A549 (cell line): Measurements from ENCODE around the gene KCNIP4. TPM values are rescaled to one million over a fixed set of nuclear protein-coding genes. Genes with fewer than 3 reads are reported as not detected.
"Not testable (repeated sequence)": the region's sequence is repeated elsewhere in the genome, so short reads cannot be mapped to it uniquely, and the experiment has no call there.

Source experiments
- ATAC-seq, 2 experiments: fragments of 200-7000 bp in 1 of 2; fragments of >200 bp in 1 of 2; cut with Nextera tagmentation in 1 of 2; cut with Tn5 transposase in 1 of 2; 3 replicates each; pipeline versions ENCODE4 v1.8.0 to v1.9.1; 2018 to 2020; ENCODE audit warnings: mild to moderate bottlenecking in 1 of 2, moderate library complexity in 1 of 2
- CTCF ChIA-PET: fragments of 300-600 bp; sonication (Branson Sonifier 250); formaldehyde crosslinking; extraction: SDS; loops from one replicate; lab custom pipeline; 2021; ENCODE audit warnings: antibody characterized with exemption, inconsistent platforms; lab: Yijun Ruan, JAX
- POLR2A ChIA-PET: fragments of 350-600 bp; formaldehyde crosslinking; extraction: SDS; loops from one replicate; lab custom pipeline; 2021; ENCODE audit warnings: antibody characterized with exemption, inconsistent platforms; lab: Yijun Ruan, JAX
- DNase-seq, 2 experiments: peaks; one replicate each; pipeline versions ENCODE4 v3.0.0 to v3.0.0-alpha.2; 2011 to 2016; ENCODE audit warnings: low read depth in 1 of 2, low spot score in 1 of 2
- FAIRE-seq: peaks from 2 replicates; lab custom pipeline; 2011; peaks lifted over from hg19 to GRCh38; lab: Jason Lieb, UNC
- H3K27ac ChIP-seq, 2 experiments: fragments of >200 bp; sonication (Bioruptor Twin); formaldehyde crosslinking; 3 replicates each; pipeline ENCODE4 v1.5.1; 2016 to 2017
- H3K4me1 ChIP-seq: fragments of >200 bp; sonication (Bioruptor Twin); formaldehyde crosslinking; 3 replicates; pipeline ENCODE4 v1.6.1; 2016
- H3K4me2 ChIP-seq: fragments of >200 bp; sonication (Bioruptor Twin); formaldehyde crosslinking; 3 replicates; pipeline ENCODE4 v1.6.1; 2016
- H3K4me3 ChIP-seq: fragments of >200 bp; sonication (Bioruptor Twin); formaldehyde crosslinking; 3 replicates; pipeline ENCODE4 v1.5.1; 2016
- H3K9me3 ChIP-seq: fragments of >200 bp; sonication (Bioruptor Twin); formaldehyde crosslinking; 3 replicates; pipeline ENCODE4 v1.6.1; 2016
- BHLHE40 ChIP-seq: IDR thresholded peaks from 2 replicates; pipeline ENCODE4 v1.6.1; 2012; ENCODE audit warnings: low read depth, low read length, inconsistent platforms
- CHD4 ChIP-seq: fragments of 200-600 bp; sonication (generic); IDR thresholded peaks from 2 replicates; pipeline ENCODE4 v1.6.1; 2016; ENCODE audit warnings: antibody characterized with exemption, mild to moderate bottlenecking, borderline replicate concordance
- EHMT2 ChIP-seq: fragments of 200-600 bp; sonication (generic); IDR thresholded peaks from 2 replicates; pipeline ENCODE4 v1.6.1; 2016; ENCODE audit warnings: antibody characterized with exemption, low read depth, mild to moderate bottlenecking, moderate library complexity
- EP300 ChIP-seq, 2 experiments: fragments of >200 bp; sonication (Bioruptor Twin); formaldehyde crosslinking; IDR thresholded peaks; 2 replicates in 1 of 2; 3 replicates in 1 of 2; pipeline ENCODE4 v1.6.1; 2016 to 2017
- FOSB ChIP-seq: fragments of 250-450 bp; sonication (Bioruptor Pico); IDR thresholded peaks from 2 replicates; pipeline ENCODE4 v1.5.0; 2020; ENCODE audit warnings: mild to moderate bottlenecking, moderate library complexity
- FOSL2 ChIP-seq, 2 experiments: fragments of 450-650 bp in 1 of 2; fragments of >200 bp in 1 of 2; sonication (Bioruptor Twin) in 1 of 2; formaldehyde crosslinking; IDR thresholded peaks; 2 replicates each; pipeline versions ENCODE4 v1.5.0 to v1.6.1; 2016 to 2020; ENCODE audit warnings: mild to moderate bottlenecking in 1 of 2, moderate library complexity in 1 of 2
- HDAC2 ChIP-seq: fragments of 200-600 bp; sonication (generic); IDR thresholded peaks from 2 replicates; pipeline ENCODE4 v1.6.1; 2016
- HEYL ChIP-seq: fragments of 250-450 bp; sonication (Bioruptor Pico); IDR thresholded peaks from 2 replicates; pipeline ENCODE4 v1.8.0; 2021; ENCODE audit warnings: mild to moderate bottlenecking, moderate library complexity
- HOXB13 ChIP-seq: fragments of 250-450 bp; sonication (Bioruptor Pico); IDR thresholded peaks from 2 replicates; pipeline ENCODE4 v1.5.0; 2020; ENCODE audit warnings: low read depth, mild to moderate bottlenecking, moderate library complexity
- HOXB5 ChIP-seq: fragments of 250-450 bp; sonication (Bioruptor Pico); IDR thresholded peaks from 2 replicates; pipeline ENCODE4 v1.5.0; 2020; ENCODE audit warnings: mild to moderate bottlenecking, moderate library complexity
- JUN ChIP-seq, 2 experiments: fragments of >200 bp; sonication (Bioruptor Twin); formaldehyde crosslinking; IDR thresholded peaks; 2 replicates in 1 of 2; 3 replicates in 1 of 2; pipeline ENCODE4 v1.6.1; 2016 to 2017
- JUNB ChIP-seq: fragments of >200 bp; sonication (Bioruptor Twin); formaldehyde crosslinking; IDR thresholded peaks from 2 replicates; pipeline ENCODE4 v1.6.1; 2016
- MYC ChIP-seq: IDR thresholded peaks from 2 replicates; pipeline ENCODE4 v1.6.1; 2012; ENCODE audit warnings: mild to moderate bottlenecking, inconsistent platforms, low read length, improper control_type of control experiment, borderline replicate concordance
- NFE2L2 ChIP-seq: fragments of 150-350 bp; conservative IDR thresholded peaks from 2 replicates; pipeline ENCODE4 v1.6.1; 2014; ENCODE audit warnings: low read length
- NPAS2 ChIP-seq: fragments of 250-450 bp; sonication (Bioruptor Pico); IDR thresholded peaks from 2 replicates; pipeline ENCODE4 v1.8.0; 2022; ENCODE audit warnings: mild to moderate bottlenecking, moderate library complexity, borderline replicate concordance
- NR3C1 ChIP-seq: fragments of >200 bp; sonication (Bioruptor Twin); formaldehyde crosslinking; IDR thresholded peaks from 3 replicates; pipeline ENCODE4 v1.6.1; 2017
- POLR2A ChIP-seq: IDR thresholded peaks from 2 replicates; pipeline ENCODE4 v1.6.1; 2012; ENCODE audit warnings: mild to moderate bottlenecking, low read length
- POLR2AphosphoS2 ChIP-seq: conservative IDR thresholded peaks from 2 replicates; pipeline ENCODE4 v1.6.1; 2012; ENCODE audit warnings: low read length, improper control_type of control experiment, inconsistent platforms
- RCOR1 ChIP-seq: fragments of 150-350 bp; IDR thresholded peaks from 2 replicates; pipeline ENCODE4 v1.6.1; 2014; ENCODE audit warnings: antibody characterized with exemption, low read length, low read depth
- RNF2 ChIP-seq: fragments of 200-600 bp; sonication (generic); IDR thresholded peaks from 2 replicates; pipeline ENCODE4 v1.6.1; 2016; ENCODE audit warnings: low read depth, mild to moderate bottlenecking, antibody characterized with exemption, moderate library complexity, borderline replicate concordance
- TP53 ChIP-seq: fragments of 250-450 bp; sonication (Bioruptor Pico); IDR thresholded peaks from 2 replicates; pipeline ENCODE4 v1.5.0; 2021; ENCODE audit warnings: mild to moderate bottlenecking, moderate library complexity
- ZNF302 ChIP-seq: fragments of 250-450 bp; sonication (Bioruptor Pico); IDR thresholded peaks from 2 replicates; pipeline ENCODE4 v1.9.0; 2021; ENCODE audit warnings: inconsistent platforms, mild to moderate bottlenecking, moderate library complexity
- WGBS: methylation state at CpG from one replicate; pipeline ENCODE4 v1.1.6; 2017; ENCODE audit errors: missing lambda C conversion rate; 5-methylcytosine and 5-hydroxymethylcytosine counted together
- polyA plus RNA-seq, 4 experiments: library from polyadenylated mRNA; depleted of rRNA in 3 of 4; stranded (reverse); fragments of >200 nt; fragmentation: RNase III in 1 of 4; extraction: RNeasy Plus Mini Kit Qiagen cat#74134 plus additional on column Dnase treatment in 1 of 4; gene quantifications; 2 replicates in 3 of 4; 3 replicates in 1 of 4; pipeline ENCODE4 v1.2.3, GENCODE V29; 2011 to 2017
- TF ChIP-seq, protein P1 (sequence below): fragments of 150-350 bp; IDR thresholded peaks from 2 replicates; pipeline ENCODE4 v1.6.1; 2014; ENCODE audit warnings: low read depth, mild to moderate bottlenecking, low read length
- TF ChIP-seq, protein P2 (sequence below): IDR thresholded peaks from 2 replicates; pipeline ENCODE4 v1.6.1; 2012; ENCODE audit warnings: low read depth, borderline replicate concordance
- TF ChIP-seq, protein P3 (sequence below): fragments of >200 bp; sonication (Bioruptor Twin); formaldehyde crosslinking; IDR thresholded peaks from 2 replicates; pipeline ENCODE4 v1.6.1; 2016
- TF ChIP-seq, protein P4 (sequence below): fragments of 450-650 bp; IDR thresholded peaks from 2 replicates; pipeline ENCODE4 v1.6.1; 2014; ENCODE audit warnings: antibody characterized with exemption
- TF ChIP-seq, protein P5 (sequence below): fragments of 250-450 bp; sonication (Bioruptor Pico); IDR thresholded peaks from 2 replicates; pipeline ENCODE4 v1.5.0; 2021; ENCODE audit warnings: mild to moderate bottlenecking, moderate library complexity, borderline replicate concordance
- TF ChIP-seq, protein P6 (sequence below): fragments of >200 bp; sonication (Bioruptor Twin); formaldehyde crosslinking; IDR thresholded peaks from 3 replicates; pipeline ENCODE4 v1.6.1; 2016

KCNIP4 gene
- polyA plus RNA-seq, 2 of the 4 experiments (the other 2 are of a cell fraction), result not detected

DNA sequence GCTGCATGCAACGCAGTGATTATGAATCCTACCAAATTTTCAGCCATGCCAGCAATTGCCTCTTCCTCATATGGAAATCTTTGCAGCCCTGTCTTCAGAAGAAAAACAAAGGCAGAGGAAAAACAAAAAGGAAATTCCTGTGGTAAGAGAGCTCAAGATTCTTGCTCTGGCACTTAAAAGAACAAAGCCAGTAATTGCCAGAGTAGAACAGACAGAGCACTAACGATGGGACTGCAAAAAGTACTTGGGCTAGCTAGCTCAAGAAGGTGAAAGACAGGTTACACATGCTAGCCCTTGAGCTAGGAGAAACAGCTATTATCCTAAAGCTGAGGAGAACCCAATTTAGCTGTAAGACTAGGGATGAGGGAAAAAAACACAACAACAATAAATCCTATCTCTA is 582.3 kb downstream of the KCNIP4 start:
- Histone ChIP-seq H3K27ac (no peak overlapping the region), H3K4me1 (no peaks in the 10 kb centered on the region), H3K4me2 (no peak overlapping the region), H3K4me3 (no peak overlapping the region), H3K9me3 (no peaks in the 10 kb centered on the region)
- 0% methylated on average over 2 of the region's 2 CpGs for WGBS
- FAIRE-seq, result no peak
- TF ChIP-seq RCOR1 (no peak), JUN (IDR thresholded peaks at IDR 0.05) (no peak), HDAC2 (no peak), BHLHE40 (no peak), NPAS2 (CRISPR knock-in tag) (no peak), EP300 (IDR thresholded peaks at IDR 0.05) (no peak), CHD4 (no peak), POLR2AphosphoS2 (no peak), FOSB (CRISPR knock-in tag) (no peak), MYC (no peak), HEYL (CRISPR knock-in tag) (no peak), FOSL2 (IDR thresholded peaks at IDR 0.05) (no peak), FOSL2 (CRISPR knock-in tag; IDR thresholded peaks at IDR 0.05) (no peak), HOXB13 (no peak)
- TF ChIP-seq, protein P1, sequence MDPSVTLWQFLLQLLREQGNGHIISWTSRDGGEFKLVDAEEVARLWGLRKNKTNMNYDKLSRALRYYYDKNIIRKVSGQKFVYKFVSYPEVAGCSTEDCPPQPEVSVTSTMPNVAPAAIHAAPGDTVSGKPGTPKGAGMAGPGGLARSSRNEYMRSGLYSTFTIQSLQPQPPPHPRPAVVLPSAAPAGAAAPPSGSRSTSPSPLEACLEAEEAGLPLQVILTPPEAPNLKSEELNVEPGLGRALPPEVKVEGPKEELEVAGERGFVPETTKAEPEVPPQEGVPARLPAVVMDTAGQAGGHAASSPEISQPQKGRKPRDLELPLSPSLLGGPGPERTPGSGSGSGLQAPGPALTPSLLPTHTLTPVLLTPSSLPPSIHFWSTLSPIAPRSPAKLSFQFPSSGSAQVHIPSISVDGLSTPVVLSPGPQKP, result no peak
- TF ChIP-seq, protein P2, sequence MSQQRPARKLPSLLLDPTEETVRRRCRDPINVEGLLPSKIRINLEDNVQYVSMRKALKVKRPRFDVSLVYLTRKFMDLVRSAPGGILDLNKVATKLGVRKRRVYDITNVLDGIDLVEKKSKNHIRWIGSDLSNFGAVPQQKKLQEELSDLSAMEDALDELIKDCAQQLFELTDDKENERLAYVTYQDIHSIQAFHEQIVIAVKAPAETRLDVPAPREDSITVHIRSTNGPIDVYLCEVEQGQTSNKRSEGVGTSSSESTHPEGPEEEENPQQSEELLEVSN, result no peak
- TF ChIP-seq, protein P3, sequence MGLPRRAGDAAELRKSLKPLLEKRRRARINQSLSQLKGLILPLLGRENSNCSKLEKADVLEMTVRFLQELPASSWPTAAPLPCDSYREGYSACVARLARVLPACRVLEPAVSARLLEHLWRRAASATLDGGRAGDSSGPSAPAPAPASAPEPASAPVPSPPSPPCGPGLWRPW, result no peak
- DNase-seq, result no peak
- ATAC-seq, result no peak
- ChIA-PET CTCF (no interaction called here), POLR2A (no interaction called here)

DNA sequence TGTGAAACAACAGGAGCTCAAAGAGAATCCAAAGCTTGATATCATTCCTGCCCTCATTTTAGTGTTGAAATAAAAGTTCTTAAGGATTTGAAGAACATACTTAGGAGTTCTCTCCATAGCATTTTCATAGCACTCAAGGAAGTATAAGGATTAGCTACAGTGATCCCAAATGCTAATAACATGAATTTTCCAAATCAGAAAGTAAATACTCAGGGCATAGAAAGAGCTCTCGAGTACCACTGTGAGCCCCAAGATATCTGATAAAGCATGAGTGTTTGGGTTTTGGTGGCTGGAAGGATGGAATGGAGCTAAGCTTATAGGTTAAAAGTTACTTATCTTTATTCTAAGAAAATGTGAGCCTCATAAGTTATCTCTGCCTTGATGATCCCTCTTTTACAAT is 584.9 kb downstream of the KCNIP4 start:
- no peak for TF ChIP-seq FOSL2 (IDR thresholded peaks at IDR 0.05)
- no peak for TF ChIP-seq FOSL2 (CRISPR knock-in tag; IDR thresholded peaks at IDR 0.05)
- no peak for TF ChIP-seq CHD4
- no peak for TF ChIP-seq NFE2L2
- TF ChIP-seq EHMT2, result no peak
- TF ChIP-seq, protein P1, result no peak
- no peak for TF ChIP-seq NR3C1
- no peak for TF ChIP-seq HEYL (CRISPR knock-in tag)
- TF ChIP-seq TP53, result no peak
- TF ChIP-seq HOXB5 (CRISPR knock-in tag), result no peak
- TF ChIP-seq, protein P4, sequence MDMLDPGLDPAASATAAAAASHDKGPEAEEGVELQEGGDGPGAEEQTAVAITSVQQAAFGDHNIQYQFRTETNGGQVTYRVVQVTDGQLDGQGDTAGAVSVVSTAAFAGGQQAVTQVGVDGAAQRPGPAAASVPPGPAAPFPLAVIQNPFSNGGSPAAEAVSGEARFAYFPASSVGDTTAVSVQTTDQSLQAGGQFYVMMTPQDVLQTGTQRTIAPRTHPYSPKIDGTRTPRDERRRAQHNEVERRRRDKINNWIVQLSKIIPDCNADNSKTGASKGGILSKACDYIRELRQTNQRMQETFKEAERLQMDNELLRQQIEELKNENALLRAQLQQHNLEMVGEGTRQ, result no peak
- TF ChIP-seq BHLHE40, result no peak
- TF ChIP-seq, protein P5, sequence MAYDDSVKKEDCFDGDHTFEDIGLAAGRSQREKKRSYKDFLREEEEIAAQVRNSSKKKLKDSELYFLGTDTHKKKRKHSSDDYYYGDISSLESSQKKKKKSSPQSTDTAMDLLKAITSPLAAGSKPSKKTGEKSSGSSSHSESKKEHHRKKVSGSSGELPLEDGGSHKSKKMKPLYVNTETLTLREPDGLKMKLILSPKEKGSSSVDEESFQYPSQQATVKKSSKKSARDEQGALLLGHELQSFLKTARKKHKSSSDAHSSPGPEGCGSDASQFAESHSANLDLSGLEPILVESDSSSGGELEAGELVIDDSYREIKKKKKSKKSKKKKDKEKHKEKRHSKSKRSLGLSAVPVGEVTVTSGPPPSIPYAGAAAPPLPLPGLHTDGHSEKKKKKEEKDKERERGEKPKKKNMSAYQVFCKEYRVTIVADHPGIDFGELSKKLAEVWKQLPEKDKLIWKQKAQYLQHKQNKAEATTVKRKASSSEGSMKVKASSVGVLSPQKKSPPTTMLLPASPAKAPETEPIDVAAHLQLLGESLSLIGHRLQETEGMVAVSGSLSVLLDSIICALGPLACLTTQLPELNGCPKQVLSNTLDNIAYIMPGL (CRISPR knock-in tag), result no peak
- TF ChIP-seq RNF2, result no peak
- TF ChIP-seq, protein P6, sequence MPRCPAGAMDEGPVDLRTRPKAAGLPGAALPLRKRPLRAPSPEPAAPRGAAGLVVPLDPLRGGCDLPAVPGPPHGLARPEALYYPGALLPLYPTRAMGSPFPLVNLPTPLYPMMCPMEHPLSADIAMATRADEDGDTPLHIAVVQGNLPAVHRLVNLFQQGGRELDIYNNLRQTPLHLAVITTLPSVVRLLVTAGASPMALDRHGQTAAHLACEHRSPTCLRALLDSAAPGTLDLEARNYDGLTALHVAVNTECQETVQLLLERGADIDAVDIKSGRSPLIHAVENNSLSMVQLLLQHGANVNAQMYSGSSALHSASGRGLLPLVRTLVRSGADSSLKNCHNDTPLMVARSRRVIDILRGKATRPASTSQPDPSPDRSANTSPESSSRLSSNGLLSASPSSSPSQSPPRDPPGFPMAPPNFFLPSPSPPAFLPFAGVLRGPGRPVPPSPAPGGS, result no peak
- TF ChIP-seq POLR2A, result no peak
- TF ChIP-seq RCOR1, result no peak
- no peak for TF ChIP-seq ZNF302 (CRISPR knock-in tag)
- TF ChIP-seq HOXB13, result no peak
- no peak for TF ChIP-seq JUNB
- TF ChIP-seq, protein P3, result no peak
- WGBS, result 0% methylated on average over 1 of the region's 1 CpG
- ATAC-seq, result no peak
- Histone ChIP-seq H3K4me3 (no peak overlapping the region), H3K4me2 (no peak overlapping the region), H3K4me1 (no peaks in the 10 kb centered on the region), H3K9me3 (no peaks in the 10 kb centered on the region), H3K27ac (no peak overlapping the region)
- no peak for DNase-seq
- no peak for FAIRE-seq
- ChIA-PET CTCF (interaction anchor here (1.0 kb wide), 1 partner anchor 106 kb away, joined by 3 read pairs; no protein-coding TSS in a partner anchor), POLR2A (no interaction called here)

DNA sequence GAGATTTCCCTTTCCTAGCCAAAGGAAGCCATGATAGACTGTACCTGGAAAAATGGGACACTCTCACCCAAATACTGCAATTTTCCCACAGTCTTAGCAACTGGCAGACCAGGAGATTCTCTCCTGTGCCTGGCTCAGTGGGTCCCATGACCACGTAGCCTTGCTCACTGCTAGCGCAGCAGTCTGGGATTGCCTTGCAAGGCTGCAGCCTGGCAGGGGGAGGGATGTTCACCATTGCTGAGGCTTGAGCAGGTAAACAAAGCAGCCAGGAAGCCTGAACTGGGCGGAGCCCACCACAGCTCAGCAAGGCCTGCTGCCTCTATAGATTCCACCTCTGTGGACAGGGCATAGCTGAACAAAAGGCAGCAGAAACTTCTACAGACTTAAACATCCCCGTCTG is 596.2 kb downstream of the KCNIP4 start:
- FAIRE-seq, H3K9me3 ChIP-seq, CTCF ChIA-PET, POLR2A ChIA-PET, H3K4me1 ChIP-seq, H3K4me2 ChIP-seq, ATAC-seq, H3K4me3 ChIP-seq, DNase-seq, H3K27ac ChIP-seq: not testable (repeated sequence)
- whole genome bisulfite sequencing, result 0% methylated on average over 1 of the region's 4 CpGs
